ENCODE measurements around the gene S100A8. TPM values are rescaled to one million over a fixed set of nuclear protein-coding genes. Genes with fewer than 3 reads are reported as not detected.
"Not testable (repeated sequence)": the region's sequence is repeated elsewhere in the genome, so short reads cannot be mapped to it uniquely, and the experiment has no call there.

S100A8 gene
- total RNA-seq, 1 donor from 2014 or later: 40.7 TPM

- intact Hi-C loops (cut with micrococcal nuclease); ATAC-seq; DNase-seq: not testable (repeated sequence)
These were observed 28.0 kb upstream of the S100A8 start for GRCh38 chr1:153418758-153419435.

GRCh38 chr1:153417136-153417888, 26.4 kb upstream of the S100A8 start:
- no peak for ATAC-seq
- intact Hi-C loops (cut with micrococcal nuclease): no loop called here
- DNase-seq: no peak

- intact Hi-C loops (cut with micrococcal nuclease): no loop called here
- ATAC-seq: no peak
- no peak for DNase-seq
These were observed 25.1 kb upstream of the S100A8 start, which contains the start of gene S100A7A for GRCh38 chr1:153415850-153416570. Gene S100A7A, plus strand, starts transcription at chr1:153416520. Its CDS starts 1,563 bp downstream, at chr1:153418083.

GRCh38 chr1:153413961-153414360, 23.1 kb upstream of the S100A8 start:
- ATAC-seq; intact Hi-C loops (cut with micrococcal nuclease); DNase-seq: not testable (repeated sequence)

- ATAC-seq; intact Hi-C loops (cut with micrococcal nuclease); DNase-seq: not testable (repeated sequence)
These were observed 16.4 kb upstream of the S100A8 start for GRCh38 chr1:153407274-153407673.

GRCh38 chr1:153405825-153406599, 15.1 kb upstream of the S100A8 start:
- DNase-seq; intact Hi-C loops (cut with micrococcal nuclease); ATAC-seq: not testable (repeated sequence)

GRCh38 chr1:153404768-153405167, 13.9 kb upstream of the S100A8 start:
- DNase-seq (peak; percentile 61), ATAC-seq (no peak)
- intact Hi-C loops (cut with micrococcal nuclease): no loop called here

GRCh38 chr1:153404086-153404635, 13.3 kb upstream of the S100A8 start:
- intact Hi-C loops (cut with micrococcal nuclease): no loop called here
- ATAC-seq (no peak), DNase-seq (no peak)

- DNase-seq (no peak), ATAC-seq (no peak)
- intact Hi-C loops (cut with micrococcal nuclease): no loop called here
These were observed 12.7 kb upstream of the S100A8 start for GRCh38 chr1:153403421-153404085.

- intact Hi-C loops (cut with micrococcal nuclease): no loop called here
- ATAC-seq: no peak
- no peak for DNase-seq
These were observed 11.4 kb upstream of the S100A8 start for GRCh38 chr1:153402226-153402625.

- intact Hi-C loops (cut with micrococcal nuclease): no loop called here
- DNase-seq (no peak), ATAC-seq (no peak)
These were observed 10.6 kb upstream of the S100A8 start for GRCh38 chr1:153401461-153401860.

- DNase-seq: no peak
- ATAC-seq: no peak
- intact Hi-C loops (cut with micrococcal nuclease): no loop called here
These were observed 9.4 kb upstream of the S100A8 start for GRCh38 chr1:153400244-153400643.

GRCh38 chr1:153399401-153400055, 8.7 kb upstream of the S100A8 start:
- ATAC-seq (no peak), DNase-seq (no peak)
- intact Hi-C loops (cut with micrococcal nuclease): no loop called here

GRCh38 chr1:153397924-153398651, 7.2 kb upstream of the S100A8 start:
- intact Hi-C loops (cut with micrococcal nuclease): no loop called here
- ATAC-seq (no peak), DNase-seq (no peak)

- intact Hi-C loops (cut with micrococcal nuclease): no loop called here
- DNase-seq: no peak
- no peak for ATAC-seq
These were observed 6.4 kb upstream of the S100A8 start for GRCh38 chr1:153397051-153397923.

- ATAC-seq: no peak
- DNase-seq: no peak
- intact Hi-C loops (cut with micrococcal nuclease): no loop called here
These were observed 5.6 kb upstream of the S100A8 start for GRCh38 chr1:153396461-153396860.

All from left ventricle myocardium superior (tissue), 1 donor.